GM21576 (cell line): ENCODE measurements around the gene RBMY1D.
"Not testable (repeated sequence)": the region's sequence is repeated elsewhere in the genome, so short reads cannot be mapped to it uniquely, and the experiment has no call there.

Source experiments
- ATAC-seq: cut with Tn5 transposase; IDR thresholded peaks from one replicate; pipeline ENCODE4 v1.9.1; 2021; ENCODE audit warnings: mild to moderate bottlenecking, moderate library complexity; ENCODE audit not compliant: unreplicated experiment

Gene RBMY1D

GRCh38 chrY:21894426-21894825 lies at the start of gene RBMY1D:
TSS of gene RBMY1D (minus strand) at chrY:21894526. CDS start at chrY:21892513, 2,013 bp downstream.
- not testable (repeated sequence) for ATAC-seq

GRCh38 chrY:21917932-21918331 lies 23.6 kb upstream of the RBMY1D start, which contains the start of gene RBMY1E:
TSS of gene RBMY1E (minus strand) at chrY:21918032. CDS start at chrY:21916054, 1,978 bp downstream.
- not testable (repeated sequence) for ATAC-seq

GRCh38 chrY:21869407-21870076 lies 24.8 kb downstream of the RBMY1D start:
- ATAC-seq, result not testable (repeated sequence)

GRCh38 chrY:21845481-21845880 lies 48.8 kb downstream of the RBMY1D start:
- ATAC-seq, result no peak

GRCh38 chrY:21842090-21842489 lies 52.2 kb downstream of the RBMY1D start:
- ATAC-seq, result no peak

- ATAC-seq, result no peak
These were observed 54.8 kb downstream of the RBMY1D start for GRCh38 chrY:21839489-21839888.

GRCh38 chrY:21836343-21836742 lies 58.0 kb downstream of the RBMY1D start:
- no peak for ATAC-seq

DNA sequence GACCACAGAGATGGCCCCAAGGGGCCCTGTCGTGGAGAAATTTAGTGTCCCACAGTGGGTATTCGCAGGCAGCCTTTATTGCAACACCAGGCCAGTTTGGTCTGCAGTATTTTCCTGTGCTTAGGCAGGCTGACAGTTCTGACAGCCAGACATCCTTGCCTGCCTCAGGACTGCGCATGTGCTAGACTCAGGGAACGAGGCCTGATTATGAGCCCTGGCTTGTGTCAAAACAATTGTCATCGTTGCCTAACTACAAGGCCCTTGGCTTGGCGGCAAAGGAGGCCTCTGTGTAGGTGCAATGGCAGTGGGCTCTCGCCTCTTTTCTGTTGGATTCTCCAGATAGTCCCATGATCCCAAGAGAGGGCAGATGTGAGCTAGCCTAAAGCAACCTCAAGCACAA lies 59.3 kb downstream of the RBMY1D start:
- no peak for ATAC-seq
